HG02623 (cell line): ENCODE data around the gene MUSTN1.

Experiments
- ATAC-seq: cut with Tn5 transposase; IDR thresholded peaks from one replicate; pipeline ENCODE4 v1.9.1; 2021; ENCODE audit warnings: moderate library complexity; ENCODE audit not compliant: unreplicated experiment

The MUSTN1 gene

GRCh38 chr3:52787672-52788625, 46.9 kb downstream of the MUSTN1 start:
- ATAC-seq = no peak

GRCh38 chr3:52787246-52787645, 47.6 kb downstream of the MUSTN1 start:
- no peak for ATAC-seq

GRCh38 chr3:52786330-52787215, 48.2 kb downstream of the MUSTN1 start:
- ATAC-seq = no peak

GRCh38 chr3:52784931-52785590, 49.8 kb downstream of the MUSTN1 start:
- ATAC-seq = no peak

- no peak for ATAC-seq
These were observed 50.7 kb downstream of the MUSTN1 start for GRCh38 chr3:52784021-52784621.

GRCh38 chr3:52783211-52783555, 51.6 kb downstream of the MUSTN1 start:
- no peak for ATAC-seq
